OCI-LY7 (cell line): ENCODE measurements around the gene UBE2K. TPM values are rescaled to one million over a fixed set of nuclear protein-coding genes. Genes with fewer than 3 reads are reported as not detected.
A peak's percentile ranks its signal among the peaks of the same experiment; 100 is the strongest.

Experiments
- Bru-seq: library from RNA; stranded (reverse); fragments of 400-500 nt; gene quantifications from one replicate; lab custom pipeline; 2021; lab: Mats Ljungman, UMichigan
- BruChase-seq, 2 experiments: library from RNA; stranded (reverse); fragments of 400-500 nt; gene quantifications; one replicate each; lab custom pipeline; 2021; lab: Mats Ljungman, UMichigan
- BruUV-seq: library from RNA; stranded (reverse); fragments of 400-500 nt; replicated peaks from 2 replicates; lab custom pipeline; 2021; lab: Mats Ljungman, UMichigan
- CTCF ChIA-PET: fragments of 300-600 bp; sonication (Branson Sonifier 250); formaldehyde crosslinking; loops from one replicate; lab custom pipeline; 2022; ENCODE audit warnings: antibody characterized with exemption; ENCODE audit not compliant: unreplicated experiment; lab: Charles Lee
- POLR2A ChIA-PET: fragments of 300-600 bp; sonication (Branson Sonifier 250); formaldehyde crosslinking; loops from one replicate; lab custom pipeline; 2022; ENCODE audit warnings: antibody characterized with exemption; lab: Charles Lee
- DNase-seq: peaks from one replicate; pipeline ENCODE4 v3.0.0-alpha.2; 2015; ENCODE audit warnings: low spot score
- H2AFZ ChIP-seq: fragments of 200-600 bp; sonication (generic), shearing (Covaris generic); 2 replicates; pipeline ENCODE4 v1.6.1; 2014; ENCODE audit warnings: mild to moderate bottlenecking, antibody characterized with exemption, low read length, moderate library complexity
- H3K27ac ChIP-seq: fragments of 200-600 bp; sonication (generic); 2 replicates; pipeline ENCODE4 v1.5.1; 2014; ENCODE audit warnings: mixed run types, low read depth, mild to moderate bottlenecking, moderate library complexity, low read length, inconsistent platforms; ENCODE audit not compliant: poor library complexity, severe bottlenecking
- H3K36me3 ChIP-seq: fragments of 200-600 bp; sonication (generic); 2 replicates; pipeline ENCODE4 v1.6.1; 2014; ENCODE audit warnings: mild to moderate bottlenecking, antibody characterized with exemption, low read length, moderate library complexity, mixed read lengths; ENCODE audit not compliant: insufficient read depth
- H3K4me1 ChIP-seq: fragments of 200-600 bp; sonication (generic); 2 replicates; pipeline ENCODE4 v1.5.1; 2014; ENCODE audit warnings: mild to moderate bottlenecking, low read length; ENCODE audit not compliant: insufficient read depth, poor library complexity, severe bottlenecking
- H3K4me2 ChIP-seq: fragments of 200-600 bp; sonication (generic); 2 replicates; pipeline ENCODE4 v1.6.1; 2014; ENCODE audit warnings: mild to moderate bottlenecking, low read length
- H3K4me3 ChIP-seq: fragments of 200-600 bp; sonication (generic); 2 replicates; pipeline ENCODE4 v1.5.1; 2014; ENCODE audit warnings: mild to moderate bottlenecking, low read depth, low read length; ENCODE audit not compliant: poor library complexity, severe bottlenecking
- H3K79me2 ChIP-seq: fragments of 200-600 bp; sonication (generic); 2 replicates; pipeline ENCODE4 v1.6.1; 2016; ENCODE audit warnings: low read depth, mild to moderate bottlenecking, low read length, moderate library complexity, mixed read lengths; ENCODE audit not compliant: insufficient read depth
- H3K9me2 ChIP-seq: fragments of 200-600 bp; sonication (generic); 2 replicates; pipeline ENCODE4 v1.6.1; 2016; ENCODE audit warnings: mild to moderate bottlenecking, low read length, mixed read lengths; ENCODE audit not compliant: insufficient read depth
- H3K9me3 ChIP-seq: fragments of 200-600 bp; sonication (generic); 2 replicates; pipeline ENCODE4 v1.6.1; 2014; ENCODE audit warnings: mild to moderate bottlenecking, mixed run types, low read length, mixed read lengths
- H4K20me1 ChIP-seq: fragments of 200-600 bp; sonication (generic); 2 replicates; pipeline ENCODE4 v1.6.1; 2014; ENCODE audit warnings: mild to moderate bottlenecking, antibody characterized with exemption, low read length, moderate library complexity, mixed read lengths; ENCODE audit not compliant: insufficient read depth
- EZH2phosphoT487 ChIP-seq: fragments of 200-600 bp; sonication (generic); IDR thresholded peaks from 2 replicates; pipeline ENCODE4 v1.6.1; 2018; ENCODE audit warnings: low read depth, borderline replicate concordance, mild to moderate bottlenecking, mixed run types, antibody characterized with exemption, low read length, moderate library complexity, mixed read lengths
- intact Hi-C: fragments of 100-400 bp; cut with micrococcal nuclease; formaldehyde crosslinking; loops from one replicate; pipeline ENCODE4 v1.10.0; 2022; ENCODE audit not compliant: unreplicated experiment
- long read RNA-seq: library from polyadenylated mRNA; stranded (forward); transcript quantifications from one replicate; pipeline ENCODE4 v2.0.0, GENCODE V29; 2022
- total RNA-seq, 2 experiments: library from RNA; depleted of rRNA in 1 of 2; stranded (reverse); fragments of >200 nt in 1 of 2; shearing (Covaris generic) in 1 of 2; gene quantifications; 2 replicates each; pipeline ENCODE4 v1.2.3, GENCODE V29; 2014 to 2022
- TF ChIP-seq, protein P1 (sequence below): fragments of 200-600 bp; sonication (generic); conservative IDR thresholded peaks from 2 replicates; pipeline ENCODE4 v1.5.1; 2014; ENCODE audit warnings: mild to moderate bottlenecking, antibody characterized with exemption, low read length, moderate library complexity, mixed read lengths

UBE2K gene, protein sequence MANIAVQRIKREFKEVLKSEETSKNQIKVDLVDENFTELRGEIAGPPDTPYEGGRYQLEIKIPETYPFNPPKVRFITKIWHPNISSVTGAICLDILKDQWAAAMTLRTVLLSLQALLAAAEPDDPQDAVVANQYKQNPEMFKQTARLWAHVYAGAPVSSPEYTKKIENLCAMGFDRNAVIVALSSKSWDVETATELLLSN
- total RNA-seq (2014; rRNA removed; shearing (Covaris generic)) (20.8 and 47.7 TPM in 2 replicates), total RNA-seq (2022) (88.0 and 93.8 TPM in 2 replicates), Bru-seq, nascent RNA (percentile 90 among the genes with signal in this experiment), BruChase-seq, experiment 1, labeled RNA remaining after a 6-hour chase (percentile 96 among the genes with signal in this experiment), BruChase-seq, experiment 2, labeled RNA remaining after a 2-hour chase (percentile 94 among the genes with signal in this experiment)
- long read RNA-seq, full-length matches to known transcripts = 20 of 42 reads
- long read RNA-seq, partial matches to known transcripts = 5 of 42 reads
- long read RNA-seq, other reads (novel, unspliced or antisense) = 17 of 42 reads

DNA sequence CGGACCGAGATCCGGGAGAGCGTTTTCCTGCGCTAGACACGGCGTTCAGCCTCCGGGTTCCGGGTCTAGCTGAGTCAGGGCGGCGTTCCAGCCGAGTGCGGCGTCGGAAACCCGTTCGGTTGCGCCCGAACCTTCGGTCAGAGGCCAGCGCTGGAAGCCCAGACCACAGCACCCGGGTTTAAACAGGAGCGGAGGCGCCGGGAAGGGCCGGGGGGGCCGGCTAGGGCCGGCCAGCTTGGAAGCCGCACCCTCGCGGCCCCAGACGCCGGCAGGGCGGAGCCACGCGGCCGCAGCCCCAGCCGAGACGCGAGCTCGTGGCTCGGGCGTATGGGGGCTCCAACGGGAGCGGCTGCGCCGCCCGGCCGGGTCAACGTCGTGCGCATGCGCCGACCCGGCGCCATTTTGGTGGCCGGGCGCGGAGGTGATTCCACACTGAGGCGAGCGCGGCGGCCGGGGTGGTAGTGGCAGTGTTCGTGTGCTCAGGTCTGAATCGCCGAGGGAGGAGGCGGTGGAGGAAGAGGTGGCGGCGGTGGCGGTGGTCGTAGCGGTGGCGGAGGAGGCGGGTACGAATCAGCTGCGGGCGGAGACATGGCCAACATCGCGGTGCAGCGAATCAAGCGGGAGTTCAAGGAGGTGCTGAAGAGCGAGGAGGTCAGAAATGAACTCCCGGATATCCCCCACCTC is at the start of gene UBE2K:
UBE2K (plus strand) TSS at position 397 of the 684 bp plus-strand sequence; CDS start at position 589, 192 bp downstream.
- H3K4me3 ChIP-seq = peak within 1 kb of the TSS; percentile 98
- POLR2A ChIA-PET = interaction anchor here (0.6 to 2.1 kb wide), 15 partner anchors 9 to 358 kb away, joined by 3 to 8 read pairs (median 4); partner anchors contain the start of genes PDS5A and UGDH
- H2AFZ ChIP-seq = peak within 1 kb of the TSS; percentile 89
- H3K4me1 ChIP-seq = peaks cover 29% of the 10 kb centered on the region
- H3K9me3 ChIP-seq = no peaks in the 10 kb centered on the region
- peak; percentile 93 for DNase-seq
- H3K4me2 ChIP-seq = peak within 1 kb of the TSS; percentile 82
- peak within 1 kb of the TSS; percentile 74 for H3K27ac ChIP-seq
- TF ChIP-seq, protein P1, sequence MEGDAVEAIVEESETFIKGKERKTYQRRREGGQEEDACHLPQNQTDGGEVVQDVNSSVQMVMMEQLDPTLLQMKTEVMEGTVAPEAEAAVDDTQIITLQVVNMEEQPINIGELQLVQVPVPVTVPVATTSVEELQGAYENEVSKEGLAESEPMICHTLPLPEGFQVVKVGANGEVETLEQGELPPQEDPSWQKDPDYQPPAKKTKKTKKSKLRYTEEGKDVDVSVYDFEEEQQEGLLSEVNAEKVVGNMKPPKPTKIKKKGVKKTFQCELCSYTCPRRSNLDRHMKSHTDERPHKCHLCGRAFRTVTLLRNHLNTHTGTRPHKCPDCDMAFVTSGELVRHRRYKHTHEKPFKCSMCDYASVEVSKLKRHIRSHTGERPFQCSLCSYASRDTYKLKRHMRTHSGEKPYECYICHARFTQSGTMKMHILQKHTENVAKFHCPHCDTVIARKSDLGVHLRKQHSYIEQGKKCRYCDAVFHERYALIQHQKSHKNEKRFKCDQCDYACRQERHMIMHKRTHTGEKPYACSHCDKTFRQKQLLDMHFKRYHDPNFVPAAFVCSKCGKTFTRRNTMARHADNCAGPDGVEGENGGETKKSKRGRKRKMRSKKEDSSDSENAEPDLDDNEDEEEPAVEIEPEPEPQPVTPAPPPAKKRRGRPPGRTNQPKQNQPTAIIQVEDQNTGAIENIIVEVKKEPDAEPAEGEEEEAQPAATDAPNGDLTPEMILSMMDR = no peak
- no peak for TF ChIP-seq EZH2phosphoT487
- CTCF ChIA-PET = interaction anchor here (0.6 to 1.0 kb wide), 3 partner anchors 10 to 789 kb away, joined by 3 to 6 read pairs (median 6); no protein-coding TSS in a partner anchor
- no TSS peak for BruUV-seq
- H4K20me1 ChIP-seq = peaks cover 22% of the 10 kb centered on the region
- no peaks in the 10 kb centered on the region for H3K9me2 ChIP-seq
- intact Hi-C loops = loop anchor here (1.0 to 5.0 kb wide), 6 partner anchors 89 to 609 kb away; partner anchors contain the start of gene N4BP2
- peaks cover 11% of the 10 kb centered on the region for H3K36me3 ChIP-seq
- peaks cover 49% of the 10 kb centered on the region for H3K79me2 ChIP-seq

DNA sequence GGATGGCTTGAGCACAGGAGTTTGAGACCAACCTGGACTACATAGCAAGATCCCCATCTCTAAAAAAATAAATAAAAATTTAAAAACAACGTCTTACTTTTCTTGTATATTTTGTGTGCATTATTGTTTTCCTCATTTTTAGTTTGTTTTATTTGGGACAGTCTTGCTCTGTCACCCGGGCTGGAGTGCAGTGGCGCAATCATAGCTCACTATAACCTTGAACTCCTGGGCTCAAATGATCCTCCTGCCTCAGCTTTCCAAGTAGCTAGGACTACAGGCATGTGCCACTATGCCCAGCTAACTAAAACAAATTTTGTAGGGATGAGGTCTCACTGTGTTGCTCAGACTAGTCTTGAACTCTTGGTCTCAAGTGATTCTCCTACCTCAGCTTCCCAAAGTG is 49.7 kb upstream of the UBE2K start:
- ChIA-PET POLR2A (no interaction called here), CTCF (no interaction called here)
- Histone ChIP-seq H3K4me1 (no peaks in the 10 kb centered on the region), H3K4me2 (no peak overlapping the region), H3K9me3 (no peaks in the 10 kb centered on the region), H4K20me1 (no peaks in the 10 kb centered on the region), H3K36me3 (no peaks in the 10 kb centered on the region), H2AFZ (no peak overlapping the region), H3K4me3 (no peak overlapping the region), H3K79me2 (no peaks in the 10 kb centered on the region), H3K9me2 (no peaks in the 10 kb centered on the region), H3K27ac (no peak overlapping the region)
- no TSS peak for BruUV-seq
- TF ChIP-seq, protein P1 = no peak
- no peak for TF ChIP-seq EZH2phosphoT487
- no peak for DNase-seq
- intact Hi-C loops = no loop called here
